RWPE2 (cell line): Measurements from ENCODE around the gene USP34.

ENCODE experiments used
- ATAC-seq: fragments of 200-7000 bp; cut with Tn5 transposase; 3 replicates; pipeline ENCODE4 v1.9.1; 2021; ENCODE audit warnings: low read depth
- DNase-seq: peaks from one replicate; pipeline ENCODE4 v3.0.0-alpha.2; 2020; ENCODE audit warnings: low spot score
- H3K27ac ChIP-seq: fragments of 450-650 bp; 2 replicates; pipeline ENCODE4 v1.5.1; 2017; ENCODE audit warnings: mild to moderate bottlenecking; ENCODE audit not compliant: poor library complexity, severe bottlenecking
- H3K27me3 ChIP-seq: fragments of 250-450 bp; sonication (Bioruptor Pico); 2 replicates; pipeline ENCODE4 v1.5.1; 2021; ENCODE audit warnings: mild to moderate bottlenecking, moderate library complexity; ENCODE audit not compliant: insufficient read depth, poor library complexity, severe bottlenecking
- H3K36me3 ChIP-seq: fragments of 250-450 bp; sonication (Bioruptor Pico); 2 replicates; pipeline ENCODE4 v1.5.1; 2020; ENCODE audit warnings: low read depth, mild to moderate bottlenecking, moderate library complexity
- H3K4me1 ChIP-seq: fragments of 250-450 bp; sonication (Bioruptor Pico); 2 replicates; pipeline ENCODE4 v1.5.1; 2021; ENCODE audit warnings: mild to moderate bottlenecking, moderate library complexity; ENCODE audit not compliant: insufficient read depth, poor library complexity, severe bottlenecking
- H3K4me3 ChIP-seq: fragments of 250-450 bp; sonication (Bioruptor Pico); 2 replicates; pipeline ENCODE4 v1.5.1; 2021; ENCODE audit warnings: mild to moderate bottlenecking, moderate library complexity; ENCODE audit not compliant: severe bottlenecking
- H3K9me3 ChIP-seq: fragments of 250-450 bp; sonication (Bioruptor Pico); 2 replicates; pipeline ENCODE4 v1.5.1; 2021; ENCODE audit warnings: mild to moderate bottlenecking, moderate library complexity; ENCODE audit not compliant: severe bottlenecking
- CTCF ChIP-seq: fragments of 450-650 bp; IDR thresholded peaks from one replicate; pipeline ENCODE4 v1.5.1; 2017; ENCODE audit warnings: mild to moderate bottlenecking, moderate library complexity; ENCODE audit not compliant: poor library complexity, severe bottlenecking

The USP34 gene

GRCh38 chr2:61419570-61419969 lies 51.3 kb downstream of the USP34 start:
- no peak overlapping the region for H3K27ac ChIP-seq
- H3K4me3 ChIP-seq, result no peak overlapping the region
- no peak for TF ChIP-seq CTCF
- ATAC-seq (no peak), DNase-seq (no peak)
- no peaks in the 10 kb centered on the region for H3K9me3 ChIP-seq
- H3K4me1 ChIP-seq, result peaks cover 10% of the 10 kb centered on the region
- no peaks in the 10 kb centered on the region for H3K27me3 ChIP-seq
- peaks cover 25% of the 10 kb centered on the region for H3K36me3 ChIP-seq

GRCh38 chr2:61419129-61419528 lies 51.8 kb downstream of the USP34 start:
- Histone ChIP-seq H3K27me3 (no peaks in the 10 kb centered on the region), H3K27ac (no peak overlapping the region), H3K4me1 (peaks cover 6% of the 10 kb centered on the region), H3K9me3 (no peaks in the 10 kb centered on the region), H3K4me3 (no peak overlapping the region), H3K36me3 (peaks cover 25% of the 10 kb centered on the region)
- TF ChIP-seq CTCF, result no peak
- DNase-seq (no peak), ATAC-seq (no peak)

GRCh38 chr2:61416871-61417645 lies 53.8 kb downstream of the USP34 start:
- no peaks in the 10 kb centered on the region for H3K4me1 ChIP-seq
- no peak for TF ChIP-seq CTCF

GRCh38 chr2:61415265-61415664 lies 55.6 kb downstream of the USP34 start:
- TF ChIP-seq CTCF, result no peak
- Histone ChIP-seq H3K9me3 (no peaks in the 10 kb centered on the region), H3K4me1 (no peaks in the 10 kb centered on the region), H3K4me3 (no peak overlapping the region), H3K27ac (no peak overlapping the region), H3K36me3 (peaks cover 21% of the 10 kb centered on the region), H3K27me3 (no peaks in the 10 kb centered on the region)
- ATAC-seq (no peak), DNase-seq (no peak)

More at GRCh38 chr2:61416871-61417645, 53.8 kb downstream of the USP34 start:
- H3K27ac ChIP-seq, result no peak overlapping the region
- H3K4me3 ChIP-seq, result no peak overlapping the region
- DNase-seq (no peak), ATAC-seq (no peak)
- no peaks in the 10 kb centered on the region for H3K27me3 ChIP-seq
- no peaks in the 10 kb centered on the region for H3K9me3 ChIP-seq
- H3K36me3 ChIP-seq, result peaks cover 25% of the 10 kb centered on the region

- H3K4me3 ChIP-seq, result no peak overlapping the region
- DNase-seq, result no peak
Measured at GRCh38 chr2:61414674-61415073, 56.2 kb downstream of the USP34 start.

More at GRCh38 chr2:61414674-61415073, 56.2 kb downstream of the USP34 start:
- Histone ChIP-seq H3K9me3 (no peaks in the 10 kb centered on the region), H3K27ac (no peak overlapping the region), H3K4me1 (no peaks in the 10 kb centered on the region), H3K36me3 (peaks cover 19% of the 10 kb centered on the region), H3K27me3 (no peaks in the 10 kb centered on the region)
- no peak for ATAC-seq
- no peak for TF ChIP-seq CTCF
